Endodermal cell (in vitro differentiated cells): ENCODE data around the gene NALF2. TPM values are rescaled to one million over a fixed set of nuclear protein-coding genes. Genes with fewer than 3 reads are reported as not detected.
A peak's percentile ranks its signal among the peaks of the same experiment; 100 is the strongest.

ENCODE experiments used
- DNase-seq: peaks from one replicate; pipeline ENCODE4 v3.0.0-alpha.2; 2017
- H3K27ac ChIP-seq: 2 replicates; pipeline ENCODE4 v1.5.1; 2013; ENCODE audit warnings: mild to moderate bottlenecking, low read depth, low read length, moderate library complexity
- H3K27me3 ChIP-seq: 2 replicates; pipeline ENCODE4 v1.6.1; 2013; ENCODE audit warnings: mild to moderate bottlenecking, low read length, moderate library complexity; ENCODE audit not compliant: insufficient read depth, control insufficient read depth, poor library complexity, severe bottlenecking
- H3K36me3 ChIP-seq: 2 replicates; pipeline ENCODE4 v1.7.0; 2013; ENCODE audit warnings: mild to moderate bottlenecking, low read length, moderate library complexity; ENCODE audit not compliant: control insufficient read depth, insufficient read depth
- H3K4me1 ChIP-seq: one replicate; pipeline ENCODE4 v1.7.0; 2013; ENCODE audit warnings: low read length; ENCODE audit not compliant: control insufficient read depth, insufficient read depth
- H3K4me3 ChIP-seq: 2 replicates; pipeline ENCODE4 v1.5.1; 2013; ENCODE audit warnings: mild to moderate bottlenecking, low read length, moderate library complexity
- H3K9ac ChIP-seq: 2 replicates; pipeline ENCODE4 v1.6.1; 2013; ENCODE audit warnings: mild to moderate bottlenecking, low read length, moderate library complexity; ENCODE audit not compliant: poor library complexity, severe bottlenecking; ENCODE audit errors: extremely low read depth
- H3K9me3 ChIP-seq: 2 replicates; pipeline ENCODE4 v1.6.1; 2013; ENCODE audit warnings: mild to moderate bottlenecking, low read length, moderate library complexity; ENCODE audit not compliant: control insufficient read depth
- H3K27ac Mint-ChIP-seq: 2 replicates; pipeline ENCODE4 v1.8.0; 2020; ENCODE audit warnings: mixed read lengths
- H3K27me3 Mint-ChIP-seq: 2 replicates; pipeline ENCODE4 v1.8.0; 2021; ENCODE audit warnings: mild to moderate bottlenecking, mixed read lengths; ENCODE audit not compliant: insufficient read depth
- H3K36me3 Mint-ChIP-seq: 2 replicates; pipeline ENCODE4 v1.8.0; 2020; ENCODE audit warnings: low read depth, mixed read lengths
- H3K4me1 Mint-ChIP-seq: 2 replicates; pipeline ENCODE4 v1.8.0; 2020; ENCODE audit warnings: mixed read lengths
- H3K4me3 Mint-ChIP-seq: 2 replicates; pipeline ENCODE4 v1.8.0; 2020; ENCODE audit warnings: mild to moderate bottlenecking, moderate library complexity, mixed read lengths
- H3K9me3 Mint-ChIP-seq: 2 replicates; pipeline ENCODE4 v1.8.0; 2020; ENCODE audit warnings: mild to moderate bottlenecking, mixed read lengths
- WGBS, 2 experiments: methylation state at CpG; one replicate each; pipeline versions ENCODE4 v1.1.5 to v1.1.7; 2013; ENCODE audit warnings: missing lambda C conversion rate in 2 of 2, mixed read lengths in 1 of 2; ENCODE audit not compliant: insufficient coverage in 1 of 2, insufficient read length in 1 of 2; 5-methylcytosine and 5-hydroxymethylcytosine counted together
- total RNA-seq, 2 donors: library from RNA; stranded (reverse); fragmentation: NEBNext Ultra II Directional in 1 of 2; extraction: Animal tissue kit (Norgen Biotek cat#: 25700) in 1 of 2; gene quantifications; 2 replicates in 1 of 2; 3 replicates in 1 of 2; pipeline ENCODE4 v1.2.1, GENCODE V29; 2021
- TF ChIP-seq, protein P1 (sequence below): fragments of 200-600 bp; sonication (generic); conservative IDR thresholded peaks from 2 replicates; pipeline ENCODE4 v1.5.0; 2021; ENCODE audit warnings: antibody characterized with exemption, mild to moderate bottlenecking

Gene NALF2
- total RNA-seq, 2 donors from 2014 or later, result 43.1 to 56.4 TPM

DNA sequence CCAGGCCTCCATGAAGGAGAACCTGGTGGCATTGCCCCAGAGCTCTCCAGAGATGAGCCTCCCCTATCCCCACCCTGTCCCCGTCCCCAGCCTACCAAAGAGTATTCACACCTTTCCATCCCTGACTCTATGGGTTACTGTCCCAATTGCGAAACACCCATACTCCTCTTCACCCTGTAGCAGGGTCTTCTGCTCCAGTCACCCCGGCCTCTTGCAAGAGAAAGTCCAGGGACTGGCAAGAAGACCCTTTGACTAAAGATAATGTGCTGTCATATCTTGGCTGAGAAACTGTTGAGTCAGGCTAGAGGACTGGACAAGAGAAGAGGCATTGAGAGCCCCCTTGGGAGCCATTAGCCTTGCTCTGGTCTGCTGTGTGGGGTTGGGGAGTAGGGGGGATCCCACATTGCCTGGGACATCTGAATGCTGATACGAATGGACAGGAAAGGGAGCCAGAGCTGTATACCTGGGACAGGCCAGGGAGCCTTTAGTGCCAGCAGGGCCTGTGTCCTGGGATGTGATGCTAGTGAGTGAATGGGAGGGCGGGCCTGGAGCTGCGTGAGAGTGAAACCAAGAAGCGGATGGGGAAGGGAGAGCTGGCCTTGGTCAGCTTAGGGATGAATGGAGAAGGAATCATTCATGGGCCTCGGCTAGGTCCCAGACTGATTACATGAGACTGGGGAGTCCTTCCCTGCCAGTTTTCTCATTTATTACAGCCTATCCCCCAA is 27.1 kb downstream of the NALF2 start:
- H3K9me3 ChIP-seq, result peaks cover 7% of the 10 kb centered on the region

DNA sequence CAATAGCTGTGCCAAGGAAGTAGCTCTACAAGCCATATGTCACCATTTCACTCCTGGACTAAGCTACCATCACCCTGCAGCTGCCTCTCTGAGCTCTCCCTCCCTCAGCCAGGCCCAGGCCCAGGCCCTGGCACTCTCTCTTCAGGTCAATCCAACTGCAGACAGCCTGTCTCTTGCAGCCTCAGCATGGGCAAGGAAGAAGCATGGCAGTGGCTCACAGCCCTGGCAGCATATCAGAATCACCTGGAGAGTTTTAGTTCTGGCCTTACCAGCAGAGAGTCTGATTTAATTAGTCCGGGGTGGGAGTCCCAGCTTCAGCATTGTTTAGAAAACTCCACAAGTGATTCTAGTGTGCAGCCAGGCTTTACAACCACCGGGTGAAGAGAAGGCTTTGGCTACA is 31.5 kb downstream of the NALF2 start:
- H3K9me3 Mint-ChIP-seq, result peaks cover 73% of the 10 kb centered on the region
- WGBS, 2 experiments, result 80 to 92% methylated on average over 1 to 2 of the region's 2 CpGs

More for the DNA sequence above, 27.1 kb downstream of the NALF2 start:
- H3K27ac Mint-ChIP-seq, result no peak overlapping the region
- Histone ChIP-seq H3K27ac (no peak overlapping the region), H3K27me3 (no peaks in the 10 kb centered on the region), H3K4me3 (no peak overlapping the region), H3K4me1 (no peaks in the 10 kb centered on the region), H3K36me3 (peaks cover 17% of the 10 kb centered on the region), H3K9ac (no peak overlapping the region)
- peaks cover 32% of the 10 kb centered on the region for H3K36me3 Mint-ChIP-seq
- TF ChIP-seq, protein P1, sequence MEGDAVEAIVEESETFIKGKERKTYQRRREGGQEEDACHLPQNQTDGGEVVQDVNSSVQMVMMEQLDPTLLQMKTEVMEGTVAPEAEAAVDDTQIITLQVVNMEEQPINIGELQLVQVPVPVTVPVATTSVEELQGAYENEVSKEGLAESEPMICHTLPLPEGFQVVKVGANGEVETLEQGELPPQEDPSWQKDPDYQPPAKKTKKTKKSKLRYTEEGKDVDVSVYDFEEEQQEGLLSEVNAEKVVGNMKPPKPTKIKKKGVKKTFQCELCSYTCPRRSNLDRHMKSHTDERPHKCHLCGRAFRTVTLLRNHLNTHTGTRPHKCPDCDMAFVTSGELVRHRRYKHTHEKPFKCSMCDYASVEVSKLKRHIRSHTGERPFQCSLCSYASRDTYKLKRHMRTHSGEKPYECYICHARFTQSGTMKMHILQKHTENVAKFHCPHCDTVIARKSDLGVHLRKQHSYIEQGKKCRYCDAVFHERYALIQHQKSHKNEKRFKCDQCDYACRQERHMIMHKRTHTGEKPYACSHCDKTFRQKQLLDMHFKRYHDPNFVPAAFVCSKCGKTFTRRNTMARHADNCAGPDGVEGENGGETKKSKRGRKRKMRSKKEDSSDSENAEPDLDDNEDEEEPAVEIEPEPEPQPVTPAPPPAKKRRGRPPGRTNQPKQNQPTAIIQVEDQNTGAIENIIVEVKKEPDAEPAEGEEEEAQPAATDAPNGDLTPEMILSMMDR, result no peak
- DNase-seq, result peak; percentile 16
- WGBS, 2 experiments, result 99% methylated on average over 7 of the region's 8 CpGs; no CpG with 5 or more reads in 1 of the 2 experiments
- no peaks in the 10 kb centered on the region for H3K27me3 Mint-ChIP-seq
- peaks cover 4% of the 10 kb centered on the region for H3K4me1 Mint-ChIP-seq
- H3K9me3 Mint-ChIP-seq, result peaks cover 73% of the 10 kb centered on the region
- no peak overlapping the region for H3K4me3 Mint-ChIP-seq

DNA sequence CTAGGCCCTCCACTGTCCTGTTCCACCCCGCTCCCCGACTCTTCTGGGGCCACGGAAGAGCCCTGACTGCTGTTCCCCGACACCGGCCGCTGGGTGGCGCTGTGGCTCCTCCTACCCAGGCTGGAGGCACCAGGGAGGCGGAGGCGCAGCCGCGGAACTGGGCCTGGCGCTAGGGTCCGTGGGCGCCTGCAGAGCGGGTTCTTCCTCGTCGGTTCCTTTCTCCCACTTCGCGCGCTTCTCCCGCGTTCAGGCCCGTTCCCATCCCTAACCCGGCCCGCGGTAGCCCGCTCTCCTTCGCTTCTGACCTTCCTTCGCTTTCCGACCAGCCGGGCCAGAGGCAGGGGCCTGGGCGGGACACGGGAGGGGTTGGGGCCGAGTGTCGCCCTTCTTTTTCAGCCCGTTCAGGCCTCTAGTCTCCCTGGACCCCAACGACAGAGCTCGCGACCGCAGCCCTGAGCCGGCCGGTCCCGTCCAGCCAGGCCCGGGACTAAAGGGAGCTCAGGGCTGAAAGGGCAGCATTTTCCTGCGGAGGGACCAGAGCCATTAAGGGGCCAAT is 34.3 kb downstream of the NALF2 start:
- Histone ChIP-seq H3K36me3 (no peaks in the 10 kb centered on the region), H3K9me3 (no peaks in the 10 kb centered on the region), H3K4me1 (peaks cover 4% of the 10 kb centered on the region), H3K9ac (no peak overlapping the region), H3K27ac (no peak overlapping the region), H3K27me3 (no peaks in the 10 kb centered on the region), H3K4me3 (no peak overlapping the region)
- Mint-ChIP-seq H3K27me3 (peaks cover 3% of the 10 kb centered on the region), H3K4me1 (peaks cover 9% of the 10 kb centered on the region), H3K27ac (no peak overlapping the region), H3K4me3 (peak overlapping the region; percentile 51), H3K9me3 (peaks cover 66% of the 10 kb centered on the region), H3K36me3 (peaks cover 4% of the 10 kb centered on the region)
- WGBS, 2 experiments, result 10 to 11% methylated on average over 3 to 45 of the region's 45 CpGs
- DNase-seq, result peak; percentile 86
- TF ChIP-seq, protein P1, result peak; percentile 84

More for the DNA sequence above, 31.5 kb downstream of the NALF2 start:
- H3K4me3 ChIP-seq, result no peak overlapping the region
- H3K27me3 ChIP-seq, result no peaks in the 10 kb centered on the region
- Mint-ChIP-seq H3K27ac (no peak overlapping the region), H3K4me3 (no peak overlapping the region), H3K36me3 (peaks cover 23% of the 10 kb centered on the region), H3K4me1 (peaks cover 8% of the 10 kb centered on the region), H3K27me3 (peaks cover 3% of the 10 kb centered on the region)
- H3K9ac ChIP-seq, result no peak overlapping the region
- TF ChIP-seq, protein P1, result no peak
- H3K36me3 ChIP-seq, result no peaks in the 10 kb centered on the region
- peaks cover 7% of the 10 kb centered on the region for H3K9me3 ChIP-seq
- H3K4me1 ChIP-seq, result peaks cover 4% of the 10 kb centered on the region
- no peak overlapping the region for H3K27ac ChIP-seq
- peak; percentile 15 for DNase-seq
